Testis (tissue), 3 donors: Measurements from ENCODE around the gene ILF2. TPM values are rescaled to one million over a fixed set of nuclear protein-coding genes. Genes with fewer than 3 reads are reported as not detected.

Source experiments
- DNase-seq: peaks from one replicate; pipeline ENCODE4 v3.0.0-alpha.2; 2019
- H3K27ac ChIP-seq, 2 donors: fragments of 200-600 bp; sonication (generic); one replicate each; pipeline ENCODE4 v1.5.1; 2019
- H3K27me3 ChIP-seq: fragments of 200-600 bp; sonication (generic); one replicate; pipeline ENCODE4 v1.5.1; 2019
- H3K36me3 ChIP-seq: fragments of 200-600 bp; sonication (generic); one replicate; pipeline ENCODE4 v1.5.1; 2017; ENCODE audit warnings: low read depth; ENCODE audit errors: missing control alignments
- H3K4me1 ChIP-seq: fragments of 200-600 bp; sonication (generic); one replicate; pipeline ENCODE4 v1.5.1; 2019
- H3K4me3 ChIP-seq, 2 donors: fragments of 200-600 bp; sonication (generic); one replicate each; pipeline ENCODE4 v1.5.1; 2017 to 2019
- H3K9me3 ChIP-seq: fragments of 200-600 bp; sonication (generic); one replicate; pipeline ENCODE4 v1.5.1; 2017
- POLR2A ChIP-seq: fragments of 450-650 bp; IDR thresholded peaks from one replicate; pipeline ENCODE4 v1.6.1; 2017; ENCODE audit warnings: antibody characterized with exemption, mild to moderate bottlenecking, moderate library complexity
- WGBS, 2 donors: methylation state at CpG; one replicate each; pipeline ENCODE4 v1.1.5; 2018; 5-methylcytosine and 5-hydroxymethylcytosine counted together
- intact Hi-C: fragments of 100-400 bp; cut with DNase I; formaldehyde crosslinking; loops from one replicate; pipeline ENCODE4 v1.15.1; 2023; ENCODE audit warnings: low total_unique reads
- polyA plus RNA-seq: library from polyadenylated mRNA; stranded (reverse); fragments of 350-450 nt; fragmentation: Illumina TruSeq; extraction: RNeasy Lipid Tissue Mini Kit (QIAGEN cat#74804); gene quantifications from one replicate; pipeline ENCODE4 v1.2.3, GENCODE V29; 2014; ENCODE audit warnings: low read depth, low replicate concordance; ENCODE audit not compliant: insufficient read depth
- total RNA-seq, 2 donors: library from RNA; depleted of rRNA; stranded (reverse); fragments of >200 nt; gene quantifications; one replicate each; pipeline ENCODE4 v1.2.3, GENCODE V29; 2016
- TF ChIP-seq, protein P1 (sequence below), 3 experiments: fragments of 450-650 bp in 2 of 3; fragments of 200-600 bp in 1 of 3; sonication (generic) in 1 of 3; IDR thresholded peaks; one replicate each; pipeline ENCODE4 v1.5.1; 2016 to 2019; ENCODE audit warnings: antibody characterized with exemption in 3 of 3, mild to moderate bottlenecking in 2 of 3, moderate library complexity in 1 of 3

Gene ILF2
- total and polyA plus RNA-seq, 3 donors from 2014 or later, result 150 to 295 (median 153) TPM

DNA sequence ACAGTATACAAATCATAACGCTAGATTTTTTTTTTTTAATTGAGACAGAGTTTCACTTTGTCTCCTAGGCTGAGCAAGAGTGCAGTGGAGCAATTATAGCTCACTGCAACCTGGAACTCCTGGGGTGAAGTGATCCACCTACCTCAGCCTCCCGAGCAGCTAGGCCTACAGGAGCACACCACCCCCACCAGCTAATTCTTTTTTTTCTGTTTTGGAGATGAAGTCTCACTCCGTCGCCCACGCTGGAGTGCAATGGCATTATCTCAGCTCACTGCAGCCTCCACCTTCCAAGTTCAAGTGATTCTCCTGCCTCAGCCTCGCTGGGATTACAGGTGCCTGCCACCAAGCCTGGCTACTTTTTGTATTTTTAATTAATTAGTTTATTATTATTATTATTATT is 29.0 kb upstream of the ILF2 start:
- DNase-seq, result no peak
- intact Hi-C loops, result loop anchor here (2.0 kb wide), 1 partner anchor 21 kb away; no protein-coding TSS in a partner anchor
- no peaks in the 10 kb centered on the region for H3K36me3 ChIP-seq
- H3K9me3 ChIP-seq, result no peaks in the 10 kb centered on the region
- TF ChIP-seq, protein P1, sequence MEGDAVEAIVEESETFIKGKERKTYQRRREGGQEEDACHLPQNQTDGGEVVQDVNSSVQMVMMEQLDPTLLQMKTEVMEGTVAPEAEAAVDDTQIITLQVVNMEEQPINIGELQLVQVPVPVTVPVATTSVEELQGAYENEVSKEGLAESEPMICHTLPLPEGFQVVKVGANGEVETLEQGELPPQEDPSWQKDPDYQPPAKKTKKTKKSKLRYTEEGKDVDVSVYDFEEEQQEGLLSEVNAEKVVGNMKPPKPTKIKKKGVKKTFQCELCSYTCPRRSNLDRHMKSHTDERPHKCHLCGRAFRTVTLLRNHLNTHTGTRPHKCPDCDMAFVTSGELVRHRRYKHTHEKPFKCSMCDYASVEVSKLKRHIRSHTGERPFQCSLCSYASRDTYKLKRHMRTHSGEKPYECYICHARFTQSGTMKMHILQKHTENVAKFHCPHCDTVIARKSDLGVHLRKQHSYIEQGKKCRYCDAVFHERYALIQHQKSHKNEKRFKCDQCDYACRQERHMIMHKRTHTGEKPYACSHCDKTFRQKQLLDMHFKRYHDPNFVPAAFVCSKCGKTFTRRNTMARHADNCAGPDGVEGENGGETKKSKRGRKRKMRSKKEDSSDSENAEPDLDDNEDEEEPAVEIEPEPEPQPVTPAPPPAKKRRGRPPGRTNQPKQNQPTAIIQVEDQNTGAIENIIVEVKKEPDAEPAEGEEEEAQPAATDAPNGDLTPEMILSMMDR (IDR thresholded peaks at IDR 0.05), result no peak
- TF ChIP-seq POLR2A, result no peak
- 67 to 82% methylated on average over 6 of the region's 6 CpGs for WGBS, 2 donors
- H3K4me1 ChIP-seq, result peaks cover 22% of the 10 kb centered on the region
- H3K27ac ChIP-seq, result peak overlapping the region in 1 of 2 donors; percentile 55
- no peak overlapping the region for H3K4me3 ChIP-seq
- H3K27me3 ChIP-seq, result no peaks in the 10 kb centered on the region

DNA sequence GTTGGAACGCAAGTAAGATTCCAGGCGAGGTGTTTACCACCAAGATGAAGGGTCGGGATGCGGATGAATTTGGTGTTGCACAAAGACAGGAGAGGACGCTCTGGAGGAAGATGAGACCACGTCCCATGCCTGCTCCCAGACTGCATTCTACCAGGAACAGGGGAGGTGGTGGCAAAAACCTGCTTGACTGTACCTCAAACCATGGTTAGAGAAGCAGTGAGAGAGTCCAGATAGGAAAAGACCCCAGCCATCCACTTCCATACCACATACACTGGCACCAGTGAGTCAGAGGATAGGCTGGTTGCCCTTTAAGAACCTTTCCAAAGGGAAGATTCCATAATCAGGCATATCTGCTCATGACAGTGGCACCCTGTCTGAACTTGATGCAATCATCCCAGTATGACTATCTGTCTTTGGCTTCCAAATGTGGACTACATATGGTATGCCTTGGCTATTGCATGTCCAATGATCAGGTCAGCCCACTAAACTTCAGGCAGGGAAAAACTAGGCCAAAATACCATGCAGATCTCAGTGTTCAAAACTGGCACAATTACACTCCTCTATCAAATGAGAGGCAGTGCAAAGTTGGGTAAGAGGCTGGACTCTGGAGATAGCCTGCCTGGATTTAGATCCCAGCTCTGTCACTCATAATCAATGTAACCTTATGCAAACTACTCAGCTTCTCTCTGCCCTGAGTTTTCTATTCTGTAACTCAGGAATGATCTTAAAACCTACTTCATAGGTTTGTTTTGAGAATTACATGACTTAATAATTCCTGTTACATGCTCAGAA is 28.3 kb upstream of the ILF2 start:
- peaks cover 22% of the 10 kb centered on the region for H3K4me1 ChIP-seq
- no peak for DNase-seq
- no peaks in the 10 kb centered on the region for H3K36me3 ChIP-seq
- WGBS, 2 donors, result 62 to 68% methylated on average over 6 of the region's 6 CpGs
- TF ChIP-seq, protein P1 (IDR thresholded peaks at IDR 0.05), result no peak
- TF ChIP-seq POLR2A, result no peak
- H3K9me3 ChIP-seq, result no peaks in the 10 kb centered on the region
- H3K4me3 ChIP-seq, result no peak overlapping the region
- peak overlapping the region in 1 of 2 donors; percentile 82 for H3K27ac ChIP-seq
- H3K27me3 ChIP-seq, result no peaks in the 10 kb centered on the region
- intact Hi-C loops, result no loop called here

- peak; percentile 67 for DNase-seq
- intact Hi-C loops, result no loop called here
- 8 to 17% methylated on average over 21 to 29 of the region's 29 CpGs for WGBS, 2 donors
- no peak for TF ChIP-seq POLR2A
- TF ChIP-seq, protein P1 (IDR thresholded peaks at IDR 0.05), result no peak
- Histone ChIP-seq H3K27ac (peak overlapping the region; percentile 66 to 82), H3K9me3 (no peaks in the 10 kb centered on the region), H3K4me1 (peaks cover 22% of the 10 kb centered on the region), H3K4me3 (peak overlapping the region; percentile 9 to 34), H3K27me3 (no peaks in the 10 kb centered on the region), H3K36me3 (no peaks in the 10 kb centered on the region)
These were observed 27.5 kb upstream of the ILF2 start for GRCh38 chr1:153698020-153698922.

DNA sequence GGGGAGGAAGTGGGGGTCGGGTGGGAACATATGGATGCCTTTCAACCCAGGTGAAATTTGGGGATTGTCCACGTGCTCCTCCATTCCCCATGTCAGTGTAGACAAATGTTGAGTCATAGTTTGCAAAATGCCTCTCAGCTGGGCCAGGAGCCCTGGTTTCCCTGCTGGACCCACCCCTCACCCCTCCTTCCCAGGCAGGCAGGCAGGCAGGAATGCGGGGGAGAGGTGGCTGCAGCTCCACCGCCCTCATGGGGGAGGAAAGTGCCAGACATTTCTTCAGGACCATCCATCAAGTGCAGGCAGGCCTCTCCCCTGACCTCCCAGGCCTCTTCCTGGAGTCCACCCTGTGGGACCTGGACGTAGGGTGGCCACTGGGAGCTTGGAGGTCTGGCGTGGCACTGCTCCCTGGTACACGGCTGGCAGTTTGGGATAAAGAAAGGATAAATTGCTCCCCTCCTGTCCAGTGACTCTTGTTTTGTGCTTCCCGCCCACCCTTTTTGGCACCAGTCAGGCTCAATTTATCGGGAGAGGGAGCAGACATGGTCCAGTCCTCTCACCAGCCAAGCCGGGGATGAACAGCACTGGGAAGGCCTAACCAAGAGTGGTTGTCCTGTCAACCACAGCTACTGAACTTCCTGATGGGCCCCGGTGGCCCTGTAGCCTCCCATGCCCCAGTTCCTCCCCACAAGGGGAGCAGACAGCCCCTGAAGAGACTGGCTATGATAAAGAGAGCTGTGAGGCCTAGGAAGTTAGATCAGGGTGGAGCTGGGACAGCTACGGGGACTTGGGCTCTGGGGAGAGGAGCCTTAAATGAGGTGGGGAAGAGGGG is 26.6 kb upstream of the ILF2 start:
- no peaks in the 10 kb centered on the region for H3K27me3 ChIP-seq
- WGBS, 2 donors, result 34 to 41% methylated on average over 12 of the region's 12 CpGs
- H3K4me3 ChIP-seq, result peak overlapping the region in 1 of 2 donors; percentile 34
- H3K9me3 ChIP-seq, result no peaks in the 10 kb centered on the region
- H3K27ac ChIP-seq, result peak overlapping the region; percentile 66 to 82
- peaks cover 22% of the 10 kb centered on the region for H3K4me1 ChIP-seq
- peak; percentile 89 for DNase-seq
- no peaks in the 10 kb centered on the region for H3K36me3 ChIP-seq
- no peak for TF ChIP-seq POLR2A
- TF ChIP-seq, protein P1 (IDR thresholded peaks at IDR 0.05), result no peak
- intact Hi-C loops, result no loop called here
